Lower leg skin (tissue), 3 donors: ENCODE data around the gene RAB3GAP2.

Experiments used
- POLR2A ChIP-seq, 2 donors: fragments of 450-650 bp; IDR thresholded peaks; one replicate each; pipeline ENCODE4 v1.6.1; 2016 to 2017; ENCODE audit warnings: antibody characterized with exemption in 2 of 2, mild to moderate bottlenecking in 1 of 2, moderate library complexity in 1 of 2
- TF ChIP-seq, protein P1 (sequence below), 3 donors: fragments of 450-650 bp; IDR thresholded peaks; one replicate each; pipeline ENCODE4 v1.5.1; 2016; ENCODE audit warnings: antibody characterized with exemption in 3 of 3, mild to moderate bottlenecking in 3 of 3, moderate library complexity in 2 of 3

DNA sequence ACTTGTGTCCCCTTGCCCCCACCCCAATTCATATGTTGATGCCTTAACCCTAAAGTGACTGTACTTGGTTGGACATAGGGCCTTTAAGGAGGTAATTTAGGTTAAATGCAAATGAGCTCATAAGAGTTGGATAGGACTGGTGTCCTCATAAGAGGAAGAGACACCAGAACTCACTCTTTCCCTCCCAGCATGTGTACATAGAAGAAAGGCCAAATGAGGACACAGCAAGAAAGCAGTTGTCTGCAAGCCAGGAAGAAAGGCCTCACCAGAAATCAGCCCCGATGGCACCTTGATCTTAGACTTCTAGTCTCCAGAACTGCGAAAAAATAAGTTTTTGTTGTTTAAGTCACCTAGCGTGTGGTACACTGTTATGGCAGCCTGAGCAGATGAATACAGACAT, 45.5 kb downstream of the RAB3GAP2 start:
- TF ChIP-seq, protein P1, sequence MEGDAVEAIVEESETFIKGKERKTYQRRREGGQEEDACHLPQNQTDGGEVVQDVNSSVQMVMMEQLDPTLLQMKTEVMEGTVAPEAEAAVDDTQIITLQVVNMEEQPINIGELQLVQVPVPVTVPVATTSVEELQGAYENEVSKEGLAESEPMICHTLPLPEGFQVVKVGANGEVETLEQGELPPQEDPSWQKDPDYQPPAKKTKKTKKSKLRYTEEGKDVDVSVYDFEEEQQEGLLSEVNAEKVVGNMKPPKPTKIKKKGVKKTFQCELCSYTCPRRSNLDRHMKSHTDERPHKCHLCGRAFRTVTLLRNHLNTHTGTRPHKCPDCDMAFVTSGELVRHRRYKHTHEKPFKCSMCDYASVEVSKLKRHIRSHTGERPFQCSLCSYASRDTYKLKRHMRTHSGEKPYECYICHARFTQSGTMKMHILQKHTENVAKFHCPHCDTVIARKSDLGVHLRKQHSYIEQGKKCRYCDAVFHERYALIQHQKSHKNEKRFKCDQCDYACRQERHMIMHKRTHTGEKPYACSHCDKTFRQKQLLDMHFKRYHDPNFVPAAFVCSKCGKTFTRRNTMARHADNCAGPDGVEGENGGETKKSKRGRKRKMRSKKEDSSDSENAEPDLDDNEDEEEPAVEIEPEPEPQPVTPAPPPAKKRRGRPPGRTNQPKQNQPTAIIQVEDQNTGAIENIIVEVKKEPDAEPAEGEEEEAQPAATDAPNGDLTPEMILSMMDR (IDR thresholded peaks at IDR 0.05): no peak
- no peak for TF ChIP-seq POLR2A (IDR thresholded peaks at IDR 0.05)
